HL-60 (cell line): Measurements from ENCODE around the gene RNF39.
"Not testable (repeated sequence)": the region's sequence is repeated elsewhere in the genome, so short reads cannot be mapped to it uniquely, and the experiment has no call there.

Source experiments
- DNase-seq, 2 experiments: peaks; one replicate each; pipeline ENCODE4 v3.0.0-alpha.2; 2010 to 2020; ENCODE audit warnings: low read depth in 1 of 2, low spot score in 1 of 2
- H3K27ac ChIP-seq: fragments of 250-450 bp; sonication (Bioruptor Pico); replicated peaks from 2 replicates; pipeline ENCODE4 v1.5.1; 2020; ENCODE audit warnings: mild to moderate bottlenecking, moderate library complexity
- H3K27me3 ChIP-seq: fragments of 250-450 bp; sonication (Bioruptor Pico); 2 replicates; pipeline ENCODE4 v1.5.1; 2021; ENCODE audit warnings: mild to moderate bottlenecking, moderate library complexity; ENCODE audit not compliant: insufficient read depth, poor library complexity, severe bottlenecking
- H3K4me3 ChIP-seq: replicated peaks from 2 replicates; pipeline ENCODE4 v1.5.1; 2011; ENCODE audit warnings: mild to moderate bottlenecking, control low read depth, low read length; ENCODE audit not compliant: insufficient read depth
- GABPA ChIP-seq: IDR thresholded peaks from 2 replicates; pipeline ENCODE4 v1.6.1; 2012; ENCODE audit warnings: low read depth
- POLR2AphosphoS5 ChIP-seq: IDR thresholded peaks from 2 replicates; pipeline ENCODE4 v1.6.1; 2012; ENCODE audit warnings: low read depth
- SPI1 ChIP-seq: IDR thresholded peaks from 2 replicates; pipeline ENCODE4 v1.6.1; 2012; ENCODE audit warnings: low read depth, mild to moderate bottlenecking, borderline replicate concordance
- long read RNA-seq: library from polyadenylated mRNA; unstranded; transcript quantifications from one replicate; pipeline ENCODE4 v2.0.0, GENCODE V29; 2020
- TF ChIP-seq, protein P1 (sequence below): IDR thresholded peaks from one replicate; pipeline ENCODE4 v1.5.1; 2011; ENCODE audit warnings: low read length, control low read depth, inconsistent platforms; ENCODE audit not compliant: insufficient read depth
- TF ChIP-seq, protein P2 (sequence below): IDR thresholded peaks from 2 replicates; pipeline ENCODE4 v1.6.1; 2012; ENCODE audit warnings: low read depth; ENCODE audit not compliant: insufficient replicate concordance

Gene RNF39, protein sequence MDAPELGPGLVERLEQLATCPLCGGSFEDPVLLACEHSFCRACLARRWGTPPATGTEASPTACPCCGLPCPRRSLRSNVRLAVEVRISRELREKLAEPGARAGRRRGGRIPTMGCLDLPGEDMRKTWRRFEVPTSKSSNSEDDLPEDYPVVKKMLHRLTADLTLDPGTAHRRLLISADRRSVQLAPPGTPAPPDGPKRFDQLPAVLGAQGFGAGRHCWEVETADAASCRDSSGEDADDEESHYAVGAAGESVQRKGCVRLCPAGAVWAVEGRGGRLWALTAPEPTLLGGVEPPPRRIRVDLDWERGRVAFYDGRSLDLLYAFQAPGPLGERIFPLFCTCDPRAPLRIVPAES
- long read RNA-seq: 0 reads

DNA sequence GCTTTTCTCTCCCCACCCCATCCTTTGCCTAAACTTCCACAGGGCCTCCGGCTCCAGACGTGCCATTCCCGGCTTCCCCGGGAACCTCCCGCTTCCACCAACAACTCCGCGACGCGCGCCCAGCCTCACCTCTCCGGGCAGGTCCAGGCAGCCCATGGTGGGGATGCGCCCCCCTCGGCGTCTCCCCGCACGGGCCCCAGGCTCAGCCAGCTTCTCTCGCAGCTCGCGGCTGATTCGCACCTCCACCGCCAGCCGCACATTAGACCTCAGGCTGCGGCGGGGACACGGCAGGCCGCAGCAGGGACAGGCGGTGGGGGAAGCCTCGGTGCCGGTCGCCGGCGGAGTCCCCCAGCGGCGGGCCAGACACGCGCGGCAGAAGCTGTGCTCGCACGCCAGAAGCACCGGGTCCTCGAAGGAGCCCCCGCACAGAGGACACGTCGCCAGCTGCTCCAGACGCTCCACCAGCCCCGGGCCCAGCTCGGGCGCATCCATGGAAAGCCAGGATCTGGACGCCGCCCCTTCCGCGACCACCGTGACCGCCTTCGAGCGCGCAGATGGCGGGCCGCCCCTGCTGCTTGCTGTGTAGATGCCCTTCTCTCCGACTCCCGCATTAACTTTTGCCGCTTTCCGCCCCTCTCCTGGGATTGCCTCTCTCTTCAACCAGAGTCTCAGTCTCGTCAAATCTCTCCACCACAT, at the start of gene RNF39:
Gene RNF39, minus strand, starts transcription at position 676 of the 696 bp plus-strand sequence. Its CDS starts 184 bp downstream, at position 492.
- no peak within 1 kb of the TSS for H3K4me3 ChIP-seq
- no peak within 1 kb of the TSS for H3K27ac ChIP-seq
- peaks cover 51% of the 10 kb centered on the region for H3K27me3 ChIP-seq
- no peak for DNase-seq
- TF ChIP-seq SPI1: no peak

DNA sequence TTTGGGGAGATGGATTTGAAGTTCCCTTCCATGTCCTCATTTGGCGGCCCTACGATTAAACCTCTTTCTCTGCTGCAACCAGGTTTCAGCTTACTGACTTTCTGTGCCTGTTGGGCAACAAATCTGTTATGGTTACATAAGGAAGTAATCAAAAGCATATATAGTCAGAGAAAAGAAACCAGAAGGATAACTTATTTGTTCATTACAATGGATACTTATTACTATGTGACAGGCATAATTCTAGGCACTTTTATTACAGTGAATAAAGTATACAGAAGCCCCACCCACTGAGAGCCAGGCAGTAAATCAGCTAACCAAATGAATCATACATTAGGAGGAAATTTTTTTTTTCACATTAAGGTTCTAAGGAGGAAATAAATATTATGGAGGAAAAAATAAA, 46.9 kb upstream of the RNF39 start:
- TF ChIP-seq POLR2AphosphoS5 (no peak), SPI1 (no peak), GABPA (no peak)
- TF ChIP-seq, protein P1, sequence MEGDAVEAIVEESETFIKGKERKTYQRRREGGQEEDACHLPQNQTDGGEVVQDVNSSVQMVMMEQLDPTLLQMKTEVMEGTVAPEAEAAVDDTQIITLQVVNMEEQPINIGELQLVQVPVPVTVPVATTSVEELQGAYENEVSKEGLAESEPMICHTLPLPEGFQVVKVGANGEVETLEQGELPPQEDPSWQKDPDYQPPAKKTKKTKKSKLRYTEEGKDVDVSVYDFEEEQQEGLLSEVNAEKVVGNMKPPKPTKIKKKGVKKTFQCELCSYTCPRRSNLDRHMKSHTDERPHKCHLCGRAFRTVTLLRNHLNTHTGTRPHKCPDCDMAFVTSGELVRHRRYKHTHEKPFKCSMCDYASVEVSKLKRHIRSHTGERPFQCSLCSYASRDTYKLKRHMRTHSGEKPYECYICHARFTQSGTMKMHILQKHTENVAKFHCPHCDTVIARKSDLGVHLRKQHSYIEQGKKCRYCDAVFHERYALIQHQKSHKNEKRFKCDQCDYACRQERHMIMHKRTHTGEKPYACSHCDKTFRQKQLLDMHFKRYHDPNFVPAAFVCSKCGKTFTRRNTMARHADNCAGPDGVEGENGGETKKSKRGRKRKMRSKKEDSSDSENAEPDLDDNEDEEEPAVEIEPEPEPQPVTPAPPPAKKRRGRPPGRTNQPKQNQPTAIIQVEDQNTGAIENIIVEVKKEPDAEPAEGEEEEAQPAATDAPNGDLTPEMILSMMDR: no peak
- TF ChIP-seq, protein P2, sequence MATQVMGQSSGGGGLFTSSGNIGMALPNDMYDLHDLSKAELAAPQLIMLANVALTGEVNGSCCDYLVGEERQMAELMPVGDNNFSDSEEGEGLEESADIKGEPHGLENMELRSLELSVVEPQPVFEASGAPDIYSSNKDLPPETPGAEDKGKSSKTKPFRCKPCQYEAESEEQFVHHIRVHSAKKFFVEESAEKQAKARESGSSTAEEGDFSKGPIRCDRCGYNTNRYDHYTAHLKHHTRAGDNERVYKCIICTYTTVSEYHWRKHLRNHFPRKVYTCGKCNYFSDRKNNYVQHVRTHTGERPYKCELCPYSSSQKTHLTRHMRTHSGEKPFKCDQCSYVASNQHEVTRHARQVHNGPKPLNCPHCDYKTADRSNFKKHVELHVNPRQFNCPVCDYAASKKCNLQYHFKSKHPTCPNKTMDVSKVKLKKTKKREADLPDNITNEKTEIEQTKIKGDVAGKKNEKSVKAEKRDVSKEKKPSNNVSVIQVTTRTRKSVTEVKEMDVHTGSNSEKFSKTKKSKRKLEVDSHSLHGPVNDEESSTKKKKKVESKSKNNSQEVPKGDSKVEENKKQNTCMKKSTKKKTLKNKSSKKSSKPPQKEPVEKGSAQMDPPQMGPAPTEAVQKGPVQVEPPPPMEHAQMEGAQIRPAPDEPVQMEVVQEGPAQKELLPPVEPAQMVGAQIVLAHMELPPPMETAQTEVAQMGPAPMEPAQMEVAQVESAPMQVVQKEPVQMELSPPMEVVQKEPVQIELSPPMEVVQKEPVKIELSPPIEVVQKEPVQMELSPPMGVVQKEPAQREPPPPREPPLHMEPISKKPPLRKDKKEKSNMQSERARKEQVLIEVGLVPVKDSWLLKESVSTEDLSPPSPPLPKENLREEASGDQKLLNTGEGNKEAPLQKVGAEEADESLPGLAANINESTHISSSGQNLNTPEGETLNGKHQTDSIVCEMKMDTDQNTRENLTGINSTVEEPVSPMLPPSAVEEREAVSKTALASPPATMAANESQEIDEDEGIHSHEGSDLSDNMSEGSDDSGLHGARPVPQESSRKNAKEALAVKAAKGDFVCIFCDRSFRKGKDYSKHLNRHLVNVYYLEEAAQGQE: no peak
- DNase-seq: no peak
- peaks cover 3% of the 10 kb centered on the region for H3K27me3 ChIP-seq

DNA sequence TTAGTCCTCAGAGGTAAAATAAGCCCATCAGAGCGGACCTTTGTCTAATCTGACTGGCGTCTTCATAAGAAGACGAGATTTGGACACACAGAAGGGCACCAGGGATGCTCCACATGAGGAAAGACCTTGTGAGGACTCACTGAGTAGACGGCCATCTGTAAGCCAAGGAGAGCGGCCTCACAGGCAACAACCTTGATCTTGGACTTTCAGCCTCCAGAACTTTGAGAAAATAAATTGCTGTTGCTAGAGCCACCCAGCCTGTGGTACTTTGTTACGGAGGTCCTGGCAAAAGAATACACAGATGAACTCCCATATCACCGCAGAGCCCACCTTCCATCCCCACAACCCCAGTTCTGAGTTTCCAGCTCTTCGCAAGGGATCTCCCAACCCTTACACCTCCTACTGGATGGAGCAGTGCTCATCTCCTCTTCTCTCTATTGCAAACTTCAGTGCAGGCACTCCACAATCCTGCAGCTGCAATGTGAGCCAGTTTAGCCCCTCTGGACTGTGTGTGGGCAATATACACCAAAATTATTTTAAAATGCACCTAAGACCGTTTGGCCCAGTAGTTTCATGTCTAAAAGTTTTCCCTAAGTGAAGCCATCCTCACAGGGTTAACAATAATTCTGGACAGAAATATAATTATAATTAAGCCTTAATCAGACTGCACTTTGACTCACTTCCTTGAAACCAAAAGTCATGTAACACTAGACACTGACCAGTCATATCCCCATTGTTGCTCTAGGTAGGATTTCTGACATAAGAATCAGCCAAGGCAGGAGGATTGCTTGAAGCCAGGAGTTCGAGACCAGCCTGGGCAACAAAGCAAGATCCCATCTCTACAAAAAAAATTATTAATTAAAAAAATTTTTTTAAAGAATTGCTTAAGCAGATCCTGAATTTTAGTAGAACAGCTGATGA, 46.1 kb upstream of the RNF39 start:
- TF ChIP-seq GABPA (no peak), SPI1 (no peak), POLR2AphosphoS5 (no peak)
- TF ChIP-seq, protein P1: no peak
- TF ChIP-seq, protein P2: no peak
- H3K27ac ChIP-seq: no peak overlapping the region
- no peak for DNase-seq
- H3K4me3 ChIP-seq: no peak overlapping the region
- H3K27me3 ChIP-seq: peaks cover 3% of the 10 kb centered on the region

More for the DNA sequence above, 46.9 kb upstream of the RNF39 start:
- Histone ChIP-seq H3K4me3 (no peak overlapping the region), H3K27ac (no peak overlapping the region)

DNA sequence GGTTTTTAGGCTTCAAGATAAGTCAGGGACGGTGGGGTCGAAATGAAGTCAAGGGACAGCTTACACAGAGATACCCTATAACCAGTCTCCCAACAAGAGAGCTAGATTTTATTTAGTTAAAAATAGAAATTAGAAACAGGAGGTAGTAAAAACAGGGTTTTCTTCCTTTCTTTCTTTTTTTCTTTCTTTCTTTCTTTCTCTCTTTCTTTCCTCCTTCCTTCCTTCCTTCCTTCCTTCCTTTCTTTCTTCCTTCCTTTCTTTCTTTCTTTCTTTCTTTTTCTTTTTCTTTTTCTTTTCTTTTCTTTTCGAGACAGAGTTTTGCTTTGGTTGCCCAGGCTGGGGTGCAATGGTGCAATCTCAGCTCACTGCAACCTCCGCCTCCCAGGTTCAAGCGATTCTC, 43.1 kb upstream of the RNF39 start:
- DNase-seq, H3K27ac ChIP-seq, H3K4me3 ChIP-seq, H3K27me3 ChIP-seq: not testable (repeated sequence)
